ENCODE data around the gene RGS12. TPM values are rescaled to one million over a fixed set of nuclear protein-coding genes. Genes with fewer than 3 reads are reported as not detected.

RGS12 gene
- polyA plus RNA-seq, 1 donor: 34.8 TPM

- no peak for DNase-seq (ENCODE audit: low read depth)
Observed at GRCh38 chr4:3269991-3270611, 22.7 kb upstream of the RGS12 start.

GRCh38 chr4:3271131-3271530 is 21.7 kb upstream of the RGS12 start:
- DNase-seq (ENCODE audit: low read depth): no peak

- no peak for DNase-seq (ENCODE audit: low read depth)
Observed at GRCh38 chr4:3276986-3277385, 15.8 kb upstream of the RGS12 start.

- DNase-seq (ENCODE audit: low read depth): no peak
Observed at GRCh38 chr4:3280466-3280865, 12.4 kb upstream of the RGS12 start.

- no peak for DNase-seq (ENCODE audit: low read depth)
Observed at GRCh38 chr4:3283483-3283882, 9.3 kb upstream of the RGS12 start.

- DNase-seq (ENCODE audit: low read depth): no peak
Observed at GRCh38 chr4:3283916-3284315, 8.9 kb upstream of the RGS12 start.

GRCh38 chr4:3284734-3285557 is 7.9 kb upstream of the RGS12 start:
- DNase-seq (ENCODE audit: low read depth): no peak

- no peak for DNase-seq (ENCODE audit: low read depth)
Observed at GRCh38 chr4:3285558-3286334, 7.1 kb upstream of the RGS12 start.

- no peak for DNase-seq (ENCODE audit: low read depth)
Observed at GRCh38 chr4:3286335-3287175, 6.3 kb upstream of the RGS12 start.

- no peak for DNase-seq (ENCODE audit: low read depth)
Observed at GRCh38 chr4:3287271-3287971, 5.4 kb upstream of the RGS12 start.

- no peak for DNase-seq (ENCODE audit: low read depth)
Observed at GRCh38 chr4:3287972-3288570, 4.8 kb upstream of the RGS12 start.

GRCh38 chr4:3288571-3289094 is 4.2 kb upstream of the RGS12 start:
- no peak for DNase-seq (ENCODE audit: low read depth)

GRCh38 chr4:3290476-3290875 is 2.3 kb upstream of the RGS12 start:
- DNase-seq (ENCODE audit: low read depth): no peak

- DNase-seq (ENCODE audit: low read depth): no peak
Observed at GRCh38 chr4:3290889-3291321, 1.9 kb upstream of the RGS12 start.

- no peak for DNase-seq (ENCODE audit: low read depth)
Observed at GRCh38 chr4:3291411-3291968, 1.3 kb upstream of the RGS12 start.

- no peak for DNase-seq (ENCODE audit: low read depth)
Observed at GRCh38 chr4:3291969-3292570, 751 bp upstream of the RGS12 start.

GRCh38 chr4:3293401-3294391 is 875 bp downstream of the RGS12 start:
- DNase-seq (ENCODE audit: low read depth): no peak

Data from forelimb muscle (tissue), 1 donor.